BE2C (cell line): ENCODE measurements around the gene NTPCR.

Source experiments
- DNase-seq: peaks from one replicate; pipeline ENCODE4 v3.0.0-alpha.2; 2020
- H3K27me3 ChIP-seq: fragments of 250-450 bp; sonication (Bioruptor Pico); 2 replicates; pipeline ENCODE4 v1.5.1; 2020; ENCODE audit warnings: mild to moderate bottlenecking
- H3K36me3 ChIP-seq: fragments of 250-450 bp; sonication (Bioruptor Pico); 2 replicates; pipeline ENCODE4 v1.5.1; 2020; ENCODE audit warnings: mild to moderate bottlenecking
- H3K4me1 ChIP-seq: fragments of 250-450 bp; sonication (Bioruptor Pico); 2 replicates; pipeline ENCODE4 v1.5.1; 2020
- H3K4me3 ChIP-seq: 2 replicates; pipeline ENCODE4 v1.5.1; 2011; ENCODE audit warnings: low read depth, low read length
- H3K9me3 ChIP-seq: fragments of 250-450 bp; sonication (Bioruptor Pico); 2 replicates; pipeline ENCODE4 v1.5.1; 2020
- CTCF ChIP-seq: IDR thresholded peaks from 2 replicates; pipeline ENCODE4 v1.5.1; 2012; ENCODE audit warnings: mild to moderate bottlenecking, low read depth, low read length

Gene NTPCR

DNA sequence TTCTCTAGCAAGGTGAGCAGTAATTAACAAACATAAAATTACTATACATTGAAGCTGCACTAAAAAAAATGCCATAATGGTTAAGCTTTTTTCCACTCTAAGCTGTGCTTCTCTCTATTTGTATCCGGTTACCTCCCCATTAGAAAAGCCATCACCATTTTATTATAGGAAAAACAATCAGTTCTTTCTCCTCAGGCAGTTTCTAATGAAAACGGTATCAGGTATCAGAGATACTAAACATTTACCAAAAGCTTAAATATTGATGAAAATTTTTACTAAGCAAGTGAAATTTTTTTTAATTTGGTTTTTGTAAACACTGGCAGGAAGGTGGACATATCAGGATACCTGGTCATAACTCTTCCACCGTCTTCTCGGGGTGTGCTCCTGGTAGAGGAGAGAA lies 14.2 kb downstream of the NTPCR start:
- DNase-seq = no peak
- Histone ChIP-seq H3K4me3 (no peak overlapping the region), H3K9me3 (no peaks in the 10 kb centered on the region), H3K36me3 (no peaks in the 10 kb centered on the region; the same call in 1 of the 2 replicates), H3K4me1 (peaks cover 4% of the 10 kb centered on the region), H3K27me3 (no peaks in the 10 kb centered on the region)
- TF ChIP-seq CTCF = no peak

DNA sequence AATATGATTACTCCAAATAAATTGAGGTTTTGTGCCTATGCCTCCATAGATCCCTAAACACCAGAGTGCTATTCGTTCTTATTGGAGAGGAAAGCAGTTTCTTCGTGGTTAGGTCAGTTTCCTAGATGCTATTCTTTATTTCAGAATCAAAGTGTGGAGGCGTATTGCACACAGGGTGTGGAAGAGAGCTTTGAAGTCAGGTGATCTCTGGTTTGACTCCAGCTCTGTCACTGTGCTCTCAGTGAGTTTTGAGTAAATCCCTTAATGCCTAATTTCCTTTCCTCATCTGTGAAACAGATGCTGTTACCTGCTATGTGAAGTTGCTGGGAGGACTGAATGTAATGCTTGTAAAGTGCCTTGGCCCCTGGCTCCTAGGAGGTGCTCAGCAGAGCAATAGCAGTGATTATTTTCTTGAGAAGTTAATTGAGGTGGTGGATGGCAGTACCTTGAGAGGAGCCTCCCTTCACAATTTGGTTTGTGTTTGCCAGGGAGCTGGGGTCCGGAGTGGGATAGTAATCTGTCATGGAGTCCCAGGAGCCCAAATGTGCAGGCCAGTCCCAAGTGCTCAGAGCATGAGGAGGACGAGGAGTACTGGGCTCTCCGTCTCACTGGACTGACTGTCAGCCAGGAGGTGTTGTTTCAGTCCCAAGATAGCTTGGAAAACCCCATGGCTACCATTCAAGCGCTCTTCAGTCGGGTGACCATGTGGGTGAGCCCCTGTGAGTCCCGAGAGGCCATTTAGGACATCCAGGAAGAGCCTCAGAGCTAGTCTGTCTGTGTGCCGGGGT lies 14.9 kb downstream of the NTPCR start:
- H3K4me3 ChIP-seq = no peak overlapping the region
- no peak for TF ChIP-seq CTCF
- no peak for DNase-seq
- no peaks in the 10 kb centered on the region for H3K27me3 ChIP-seq
- no peaks in the 10 kb centered on the region for H3K9me3 ChIP-seq
- H3K36me3 ChIP-seq = peaks cover 3% of the 10 kb centered on the region
- peaks cover 11% of the 10 kb centered on the region for H3K4me1 ChIP-seq

DNA sequence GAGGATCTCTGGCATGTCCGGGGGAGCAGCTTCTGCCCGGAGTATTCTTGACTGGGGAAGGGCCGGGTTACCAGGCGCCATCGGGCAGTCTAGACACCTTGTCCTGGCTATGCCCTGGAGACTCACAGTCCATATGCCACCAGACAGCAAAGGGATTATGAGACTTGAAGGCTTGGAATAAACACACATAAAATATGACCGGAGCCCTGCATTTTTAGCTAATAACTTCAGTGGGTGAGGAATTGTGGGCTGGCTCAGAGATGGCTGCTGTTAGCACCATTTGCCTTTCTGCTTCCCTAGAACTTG lies 15.5 kb downstream of the NTPCR start:
- H3K4me3 ChIP-seq = no peak overlapping the region
- peaks cover 15% of the 10 kb centered on the region for H3K4me1 ChIP-seq
- TF ChIP-seq CTCF = no peak
- no peak for DNase-seq
- no peaks in the 10 kb centered on the region for H3K9me3 ChIP-seq
- peaks cover 7% of the 10 kb centered on the region for H3K36me3 ChIP-seq
- no peaks in the 10 kb centered on the region for H3K27me3 ChIP-seq

- H3K4me1 ChIP-seq = peaks cover 15% of the 10 kb centered on the region
- no peak overlapping the region for H3K4me3 ChIP-seq
- H3K9me3 ChIP-seq = no peaks in the 10 kb centered on the region
- no peak for TF ChIP-seq CTCF
- H3K36me3 ChIP-seq = peaks cover 15% of the 10 kb centered on the region
- DNase-seq = no peak
- H3K27me3 ChIP-seq = no peaks in the 10 kb centered on the region
Observed at GRCh38 chr1:232966663-232967062, 16.3 kb downstream of the NTPCR start.

- no peaks in the 10 kb centered on the region for H3K9me3 ChIP-seq
- TF ChIP-seq CTCF = no peak
- H3K36me3 ChIP-seq = peaks cover 29% of the 10 kb centered on the region
- no peak for DNase-seq
- H3K4me1 ChIP-seq = peaks cover 15% of the 10 kb centered on the region
- H3K27me3 ChIP-seq = no peaks in the 10 kb centered on the region
- no peak overlapping the region for H3K4me3 ChIP-seq
Observed at GRCh38 chr1:232968391-232968790, 18.0 kb downstream of the NTPCR start.

GRCh38 chr1:232968965-232969364 lies 18.6 kb downstream of the NTPCR start:
- no peaks in the 10 kb centered on the region for H3K9me3 ChIP-seq
- H3K4me3 ChIP-seq = no peak overlapping the region
- DNase-seq = no peak
- no peak for TF ChIP-seq CTCF
- H3K4me1 ChIP-seq = peaks cover 15% of the 10 kb centered on the region
- H3K36me3 ChIP-seq = peaks cover 29% of the 10 kb centered on the region
- H3K27me3 ChIP-seq = no peaks in the 10 kb centered on the region
